HCT116 (cell line): ENCODE measurements around the gene KCMF1. TPM values are rescaled to one million over a fixed set of nuclear protein-coding genes. Genes with fewer than 3 reads are reported as not detected.

Experiments used
- ATAC-seq: fragments of 200-7000 bp; cut with Tn5 transposase; 2 replicates; pipeline ENCODE4 v1.9.1; 2020; ENCODE audit warnings: mild to moderate bottlenecking, moderate library complexity
- BruUV-seq: library from RNA; stranded (reverse); fragments of 400-500 nt; replicated peaks from 2 replicates; lab custom pipeline; 2021; lab: Mats Ljungman, UMichigan
- CTCF ChIA-PET: fragments of 300-600 bp; sonication (Branson Sonifier 250); formaldehyde crosslinking; loops from one replicate; lab custom pipeline; 2021; ENCODE audit warnings: antibody characterized with exemption; lab: Charles Lee
- POLR2A ChIA-PET: fragments of 300-600, 350-600 bp; sonication (Branson Sonifier 250); formaldehyde crosslinking; loops from one replicate; lab custom pipeline; 2021; ENCODE audit warnings: antibody characterized with exemption; lab: Charles Lee
- RAD21 ChIA-PET, 2 experiments: fragments of 300-600 bp; sonication (Branson Sonifier 250); formaldehyde crosslinking; loops; one replicate each; lab custom pipeline; 2023; ENCODE audit warnings: low total read pairs in 2 of 2; ENCODE audit not compliant: uncharacterized antibody in 2 of 2, unreplicated experiment in 2 of 2, low non-redundant PET in 1 of 2; lab: Charles Lee
- DNase-seq: peaks from one replicate; pipeline ENCODE4 v3.0.0-alpha.2; 2010; ENCODE audit warnings: low read depth, low spot score
- H2AFZ ChIP-seq: fragments of 200-600 bp; shearing (Covaris generic), sonication (generic); 2 replicates; pipeline ENCODE4 v1.6.1; 2017; ENCODE audit warnings: low read depth, mixed run types, mixed read lengths, antibody characterized with exemption, low read length; ENCODE audit not compliant: poor library complexity, severe bottlenecking
- H3K27ac ChIP-seq: 2 replicates; pipeline ENCODE4 v1.5.1; 2012; ENCODE audit warnings: low read depth, low read length
- H3K27me3 ChIP-seq: fragments of 200-600 bp; sonication (generic); 2 replicates; pipeline ENCODE4 v1.6.1; 2016; ENCODE audit warnings: mixed run types, low read length, mixed read lengths; ENCODE audit not compliant: insufficient read depth
- H3K36me3 ChIP-seq, 2 experiments: fragments of 200-500 bp in 1 of 2; fragments of 200-600 bp in 1 of 2; sonication (Bioruptor generic) in 1 of 2; sonication (generic) in 1 of 2; 2 replicates each; pipeline versions ENCODE4 v1.5.1 to v1.6.1; 2014 to 2016; ENCODE audit warnings: low read length in 2 of 2, inconsistent platforms in 1 of 2, mixed read lengths in 1 of 2, mixed run types in 1 of 2; ENCODE audit not compliant: insufficient read depth in 2 of 2, control insufficient read depth in 1 of 2
- H3K4me1 ChIP-seq, 2 experiments: fragments of 200-600 bp in 1 of 2; sonication (generic) in 1 of 2; 2 replicates each; pipeline versions ENCODE4 v1.5.1 to v1.6.1; 2012 to 2017; ENCODE audit warnings: low read length in 2 of 2, inconsistent platforms in 1 of 2, mild to moderate bottlenecking in 1 of 2, mixed read lengths in 1 of 2, mixed run types in 1 of 2, moderate library complexity in 1 of 2; ENCODE audit not compliant: insufficient read depth in 2 of 2, control insufficient read depth in 1 of 2
- H3K4me2 ChIP-seq: fragments of 200-600 bp; sonication (generic); 2 replicates; pipeline ENCODE4 v1.6.1; 2017; ENCODE audit warnings: mixed run types, low read length, mixed read lengths
- H3K4me3 ChIP-seq, 2 experiments: fragments of 200-600 bp in 1 of 2; sonication (generic) in 1 of 2; replicated peaks in 1 of 2; 2 replicates each; pipeline ENCODE4 v1.5.1; 2011 to 2016; ENCODE audit warnings: low read length in 2 of 2, control low read depth in 1 of 2, low read depth in 1 of 2, mild to moderate bottlenecking in 1 of 2, mixed read lengths in 1 of 2, mixed run types in 1 of 2
- H3K79me2 ChIP-seq: fragments of 200-600 bp; sonication (generic); 2 replicates; pipeline ENCODE4 v1.6.1; 2017; ENCODE audit warnings: mild to moderate bottlenecking, mixed run types, low read length, moderate library complexity, mixed read lengths; ENCODE audit not compliant: insufficient read depth
- H3K9ac ChIP-seq: fragments of 200-600 bp; sonication (generic); 2 replicates; pipeline ENCODE4 v1.6.1; 2016; ENCODE audit warnings: low read length, mixed read lengths
- H3K9me2 ChIP-seq: fragments of 200-600 bp; sonication (generic), shearing (Covaris generic); 2 replicates; pipeline ENCODE4 v1.6.1; 2017; ENCODE audit warnings: mixed run types, mild to moderate bottlenecking, moderate library complexity; ENCODE audit not compliant: insufficient read depth
- H3K9me3 ChIP-seq, 2 experiments: fragments of 200-500 bp in 1 of 2; fragments of 200-600 bp in 1 of 2; sonication (Bioruptor generic) in 1 of 2; sonication (generic) in 1 of 2; 2 replicates each; pipeline ENCODE4 v1.6.1; 2014 to 2017; ENCODE audit warnings: low read length in 2 of 2, mixed read lengths in 2 of 2, inconsistent platforms in 1 of 2, low read depth in 1 of 2, mild to moderate bottlenecking in 1 of 2, mixed run types in 1 of 2, moderate library complexity in 1 of 2; ENCODE audit not compliant: control insufficient read depth in 1 of 2, insufficient read depth in 1 of 2
- H4K20me1 ChIP-seq: fragments of 200-600 bp; sonication (generic), shearing (Covaris generic); 2 replicates; pipeline ENCODE4 v1.6.1; 2017; ENCODE audit warnings: mixed run types, mild to moderate bottlenecking, moderate library complexity; ENCODE audit not compliant: insufficient read depth
- CBX3 ChIP-seq: IDR thresholded peaks from 2 replicates; pipeline ENCODE4 v1.6.1; 2012; ENCODE audit warnings: low read depth
- CEBPB ChIP-seq: IDR thresholded peaks from 2 replicates; pipeline ENCODE4 v1.6.1; 2012; ENCODE audit warnings: low read depth
- CTCF ChIP-seq, 3 experiments: fragments of 200-600 bp in 1 of 3; sonication (generic) in 1 of 3; IDR thresholded peaks in 2 of 3; conservative IDR thresholded peaks in 1 of 3; 2 replicates each; pipeline ENCODE4 v1.5.1; 2012 to 2017; ENCODE audit warnings: low read depth in 2 of 3, low read length in 2 of 3, antibody characterized with exemption in 1 of 3, borderline replicate concordance in 1 of 3, control low read depth in 1 of 3, mild to moderate bottlenecking in 1 of 3, mixed read lengths in 1 of 3, mixed run types in 1 of 3, moderate library complexity in 1 of 3; ENCODE audit not compliant: insufficient read depth in 1 of 3
- ELF1 ChIP-seq: IDR thresholded peaks from 2 replicates; pipeline ENCODE4 v1.6.1; 2012; ENCODE audit warnings: low read depth, borderline replicate concordance
- FOSL1 ChIP-seq: IDR thresholded peaks from 2 replicates; pipeline ENCODE4 v1.6.1; 2012; ENCODE audit warnings: low read depth
- POLR2A ChIP-seq: IDR thresholded peaks from 2 replicates; pipeline ENCODE4 v1.7.0; 2011; ENCODE audit warnings: borderline replicate concordance; ENCODE audit not compliant: insufficient read depth, insufficient read length; ENCODE audit errors: extremely low read depth
- POLR2AphosphoS5 ChIP-seq: IDR thresholded peaks from 2 replicates; pipeline ENCODE4 v1.6.1; 2011; ENCODE audit warnings: mild to moderate bottlenecking, low read depth, low read length, moderate library complexity
- REST ChIP-seq: IDR thresholded peaks from 2 replicates; pipeline ENCODE4 v1.6.1; 2012; ENCODE audit warnings: low read depth
- SIN3A ChIP-seq: IDR thresholded peaks from 2 replicates; pipeline ENCODE4 v1.6.1; 2012; ENCODE audit warnings: low read depth
- SP1 ChIP-seq: IDR thresholded peaks from 2 replicates; pipeline ENCODE4 v1.6.1; 2012; ENCODE audit warnings: low read depth
- SRF ChIP-seq: IDR thresholded peaks from 2 replicates; pipeline ENCODE4 v1.6.1; 2012; ENCODE audit warnings: low read depth
- TCF7L2 ChIP-seq: IDR thresholded peaks from 2 replicates; pipeline ENCODE4 v1.7.0; 2011; ENCODE audit warnings: borderline replicate concordance, inconsistent platforms; ENCODE audit not compliant: insufficient read depth, insufficient read length; ENCODE audit errors: extremely low read depth
- YY1 ChIP-seq: IDR thresholded peaks from 2 replicates; pipeline ENCODE4 v1.6.1; 2011; ENCODE audit warnings: low read length, low read depth, moderate library complexity, mild to moderate bottlenecking; ENCODE audit not compliant: insufficient replicate concordance; ENCODE audit errors: extremely low read depth
- ZBTB33 ChIP-seq: IDR thresholded peaks from 2 replicates; pipeline ENCODE4 v1.6.1; 2011; ENCODE audit warnings: mild to moderate bottlenecking, low read length, moderate library complexity; ENCODE audit not compliant: insufficient replicate concordance; ENCODE audit errors: extremely low read depth
- ZFX ChIP-seq: fragments of 450-650 bp; IDR thresholded peaks from 2 replicates; pipeline ENCODE4 v1.6.1; 2017
- ZNF274 ChIP-seq: fragments of 200-500 bp; sonication (Bioruptor generic); IDR thresholded peaks from 2 replicates; pipeline ENCODE4 v1.6.1; 2014; ENCODE audit warnings: mild to moderate bottlenecking, low read depth, low read length, inconsistent platforms
- intact Hi-C: fragments of 100-400 bp; cut with micrococcal nuclease; formaldehyde crosslinking; loops from 2 replicates; pipeline ENCODE4 v1.10.0; 2022
- total RNA-seq: library from RNA; stranded (reverse); gene quantifications from one replicate; pipeline ENCODE4 v1.2.1, GENCODE V29; 2021; ENCODE audit not compliant: unreplicated experiment

KCMF1 gene
- total RNA-seq, 1 experiment from 2014 or later = 119 TPM

GRCh38 chr2:84925336-84925723 is 45.6 kb upstream of the KCMF1 start:
- peak; percentile 18 for ATAC-seq
- no peaks in the 10 kb centered on the region for H3K9me3 ChIP-seq
- BruUV-seq = no TSS peak
- H4K20me1 ChIP-seq = no peaks in the 10 kb centered on the region
- no peak overlapping the region for H3K4me3 ChIP-seq
- no peaks in the 10 kb centered on the region for H3K9me2 ChIP-seq
- intact Hi-C loops = loop anchor here (1.0 to 5.0 kb wide), 2 partner anchors 43 to 293 kb away; no protein-coding TSS in a partner anchor
- H3K27ac ChIP-seq = peak overlapping the region; percentile 73
- no peak for DNase-seq
- H3K4me2 ChIP-seq = peak overlapping the region; percentile 100
- peaks cover 14 to 47% of the 10 kb centered on the region in 2 experiments for H3K4me1 ChIP-seq
- CTCF ChIA-PET = interaction anchor here (0.7 to 2.2 kb wide), 41 partner anchors 8 to 611 kb away, joined by 3 to 39 read pairs (median 6); partner anchors contain the start of genes SUCLG1 and TMSB10
- 0 out of 2 replicates have a peak overlapping the region, but pooled peaks have one; percentile 3 for H3K9ac ChIP-seq
- POLR2A ChIA-PET = interaction anchor here (0.5 to 9.0 kb wide), 15 partner anchors 9 to 403 kb away, joined by 3 to 163 read pairs (median 4); partner anchors contain the start of genes KCMF1, TGOLN2, TMSB10 and TRABD2A
- RAD21 ChIA-PET = interaction anchor here (0.7 to 1.7 kb wide), 7 partner anchors 18 to 295 kb away, joined by 3 to 6 read pairs (median 4); no protein-coding TSS in a partner anchor
- H3K79me2 ChIP-seq = no peaks in the 10 kb centered on the region
- TF ChIP-seq SP1 (no peak), ELF1 (no peak), ZNF274 (no peak), ZBTB33 (no peak), TCF7L2 (no peak), REST (no peak), POLR2A (no peak), FOSL1 (no peak), CEBPB (no peak), SRF (no peak), ZFX (no peak), CTCF (IDR thresholded peaks at IDR 0.05 in 2 of 3, conservative IDR thresholded peaks at IDR 0.05 in 1 of 3; ENCODE audit: borderline replicate concordance in 1 of 3, insufficient read depth in 1 of 3, low read depth in 2 of 3, low read length in 2 of 3) (no peak), YY1 (no peak), POLR2AphosphoS5 (no peak), SIN3A (no peak), CBX3 (no peak)
- peak overlapping the region; percentile 13 for H2AFZ ChIP-seq
- no peaks in the 10 kb centered on the region for H3K27me3 ChIP-seq
- H3K36me3 ChIP-seq = no peaks in the 10 kb centered on the region
